Measurements from ENCODE around the gene SUSD5.
"Not testable (repeated sequence)": the region's sequence is repeated elsewhere in the genome, so short reads cannot be mapped to it uniquely, and the experiment has no call there.

SUSD5 gene

DNA sequence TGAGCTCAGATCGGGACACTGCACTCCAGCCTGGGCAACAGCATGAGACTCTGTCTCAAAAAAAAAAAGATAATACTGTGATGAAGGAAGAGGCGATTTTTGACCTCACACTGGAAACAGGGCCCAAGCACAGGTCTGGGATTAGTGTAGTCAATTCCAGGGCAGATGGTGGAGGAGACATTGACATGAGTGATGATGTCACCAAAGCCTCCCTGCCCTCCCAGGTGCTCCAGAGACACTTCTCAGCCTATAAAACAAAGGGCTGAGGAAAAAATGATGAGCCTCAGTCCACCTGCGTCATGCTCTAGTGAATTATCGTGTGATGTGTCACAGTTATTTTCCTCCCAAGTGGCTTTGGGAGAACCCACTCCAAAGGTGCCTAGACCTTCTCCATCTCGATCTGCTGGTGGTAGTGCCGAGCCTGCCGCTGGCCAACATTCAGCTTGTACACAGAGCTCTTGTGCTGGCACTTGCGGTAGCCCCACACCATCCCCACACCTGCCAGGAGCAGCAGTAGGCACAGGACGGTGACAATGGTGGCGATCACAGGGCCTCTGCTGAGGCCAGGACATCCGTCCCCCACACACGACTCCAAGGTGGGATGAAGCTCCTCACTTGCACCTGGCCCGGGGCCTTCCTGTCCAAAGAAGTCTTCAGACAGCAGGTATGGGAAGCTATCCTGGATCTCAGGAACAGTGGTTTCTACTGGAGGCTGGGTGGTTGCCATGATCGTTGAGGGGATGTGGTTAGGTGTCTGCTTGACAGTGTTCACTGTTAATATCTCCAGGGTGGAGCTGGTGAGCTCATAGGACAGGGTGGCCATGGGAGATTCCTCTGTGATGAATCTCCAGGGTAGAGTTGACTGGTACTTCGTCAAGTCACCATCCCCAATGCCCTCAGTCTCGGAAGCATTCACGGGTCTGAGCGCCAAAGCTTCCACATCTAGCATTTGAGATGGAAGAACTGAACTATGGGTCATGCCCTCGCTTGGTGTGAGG lies 65.9 kb downstream of the SUSD5 start:
- no peak for DNase-seq (ENCODE audit: low read depth)

DNA sequence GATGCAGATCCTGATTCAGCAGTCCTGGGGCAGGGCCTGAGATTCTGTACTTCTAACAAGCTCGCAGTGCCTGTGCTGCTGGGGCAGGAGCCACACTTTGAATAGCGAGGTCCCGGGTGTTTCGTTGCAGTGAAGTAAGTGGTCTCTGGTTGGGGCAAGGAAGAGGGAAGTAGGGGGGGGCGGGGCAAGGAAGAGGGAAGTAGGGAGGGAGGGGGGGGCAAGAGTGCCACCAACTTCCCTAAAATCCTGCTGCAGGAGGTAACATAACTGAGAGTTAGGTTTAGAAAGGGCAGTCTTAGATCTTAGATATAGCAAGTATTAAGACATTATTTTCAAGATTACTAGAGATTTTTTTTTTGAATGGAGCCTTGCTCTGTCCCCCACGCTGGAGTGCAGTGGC lies 69.3 kb downstream of the SUSD5 start:
- no peak for DNase-seq (ENCODE audit: low read depth)

DNA sequence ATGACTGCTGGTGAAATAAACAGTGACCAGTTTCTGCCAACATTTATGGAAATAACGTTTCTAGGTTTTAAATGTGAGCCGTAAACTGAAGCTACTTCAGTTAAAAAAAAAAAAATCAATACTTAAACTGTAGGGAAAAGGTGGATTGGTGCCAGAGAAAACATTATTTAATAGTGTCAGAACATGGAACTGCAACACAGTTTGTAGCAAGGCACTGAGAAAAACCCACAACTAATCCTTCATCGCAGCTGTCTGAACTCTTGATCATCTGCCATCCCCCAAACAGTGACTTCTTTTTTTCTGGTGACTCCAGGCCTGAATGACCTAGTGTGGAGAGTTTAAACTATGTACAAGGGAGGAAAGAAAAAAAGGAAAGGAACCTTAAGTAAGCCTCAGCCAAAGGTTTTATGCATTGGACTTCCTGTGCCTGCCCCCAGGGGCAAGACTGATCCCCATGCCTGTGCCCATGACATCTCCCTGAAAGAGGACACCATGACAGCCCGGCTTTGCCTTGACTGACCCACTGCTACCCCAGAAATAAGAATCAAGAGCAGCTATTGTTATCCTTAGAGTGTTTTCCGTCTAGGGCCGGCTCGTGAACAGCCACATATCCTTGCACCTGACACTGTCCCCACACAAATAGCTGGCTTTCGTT lies 71.7 kb downstream of the SUSD5 start:
- no peak for DNase-seq (ENCODE audit: low read depth)

DNA sequence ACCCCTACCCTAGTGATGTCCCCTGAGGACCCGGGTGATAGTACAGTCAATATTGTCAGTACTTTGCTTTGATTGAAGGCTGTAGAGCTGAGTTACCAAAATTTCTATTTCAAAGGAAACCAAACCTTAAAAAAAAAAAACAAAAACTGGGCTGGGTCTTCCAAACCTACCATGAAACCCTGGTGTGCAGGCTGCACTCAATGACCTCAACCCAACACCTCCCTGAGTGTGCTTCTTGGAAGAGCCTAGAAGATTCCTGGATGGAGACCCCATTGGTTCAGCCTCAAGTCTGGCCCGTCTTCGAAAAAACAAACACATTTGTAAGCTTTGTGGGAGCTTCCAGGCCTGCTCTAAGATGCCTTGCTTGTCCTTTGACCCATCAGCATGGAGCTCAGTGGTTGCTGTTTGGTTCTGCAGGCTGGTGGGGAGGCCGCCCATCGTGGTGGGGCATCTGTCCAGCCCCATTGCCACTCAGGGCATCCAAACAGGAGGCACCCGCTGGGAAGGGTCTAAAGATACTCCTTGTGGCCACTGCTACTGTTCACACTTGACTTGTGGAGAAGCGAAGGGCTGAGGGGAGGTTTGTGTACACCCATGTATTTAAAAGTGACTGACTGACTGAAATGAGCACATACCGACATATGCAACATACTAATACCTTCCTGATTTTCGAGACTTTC lies 72.6 kb downstream of the SUSD5 start:
- no peak for DNase-seq (ENCODE audit: low read depth)

DNA sequence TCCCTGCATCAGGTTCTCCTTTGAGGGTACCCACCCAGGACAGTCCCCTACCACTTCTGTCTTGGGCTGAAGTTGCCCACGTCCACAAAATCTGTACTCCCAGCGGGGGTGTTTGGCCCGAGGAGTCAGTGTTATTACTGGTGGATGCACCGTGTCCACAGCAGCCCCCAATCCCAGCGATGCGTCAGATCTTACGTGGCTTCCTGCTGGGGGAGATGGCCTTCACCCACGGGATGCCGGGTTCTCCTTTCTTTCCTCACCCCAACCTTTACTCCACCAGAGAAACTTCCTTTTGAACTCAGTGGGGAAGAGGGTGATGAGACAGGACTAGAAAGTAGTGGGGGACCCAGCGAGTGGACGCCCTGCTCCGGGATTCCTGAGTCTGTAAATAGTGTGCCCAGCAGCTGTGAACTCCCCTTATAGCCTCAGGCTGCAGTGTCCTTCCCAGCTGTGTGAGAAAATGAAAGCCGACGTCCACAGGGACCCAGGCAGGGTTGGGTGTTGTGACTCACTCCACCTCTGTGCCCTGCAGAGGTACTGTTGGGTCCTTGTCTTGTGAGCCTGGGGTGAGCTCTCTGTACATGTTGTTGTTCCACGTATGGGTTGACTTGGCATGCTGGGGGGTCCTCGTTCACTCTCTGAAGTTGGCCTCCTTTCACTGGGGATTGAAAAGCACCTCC lies 73.2 kb downstream of the SUSD5 start:
- no peak for DNase-seq (ENCODE audit: low read depth)

DNA sequence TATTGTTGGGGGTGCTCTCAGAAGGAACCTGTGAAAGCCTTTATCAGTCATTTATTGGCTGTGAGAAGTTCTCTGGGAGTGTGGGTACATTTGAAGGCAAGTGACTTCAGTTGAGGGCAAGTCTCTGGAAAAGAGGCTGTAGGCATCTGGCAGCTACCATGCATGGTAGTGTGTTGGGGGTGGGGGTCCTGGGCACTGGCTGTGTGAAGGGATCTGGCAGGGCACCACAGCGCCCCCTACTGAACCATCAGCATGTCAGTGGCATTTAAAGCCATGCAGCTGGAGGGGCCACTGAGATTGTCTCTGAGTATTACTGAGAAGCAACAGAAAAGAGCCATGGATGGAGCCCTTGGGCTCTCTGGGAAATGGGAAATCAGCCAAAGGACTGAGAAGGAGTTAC lies 74.2 kb downstream of the SUSD5 start:
- no peak for DNase-seq (ENCODE audit: low read depth)

DNA sequence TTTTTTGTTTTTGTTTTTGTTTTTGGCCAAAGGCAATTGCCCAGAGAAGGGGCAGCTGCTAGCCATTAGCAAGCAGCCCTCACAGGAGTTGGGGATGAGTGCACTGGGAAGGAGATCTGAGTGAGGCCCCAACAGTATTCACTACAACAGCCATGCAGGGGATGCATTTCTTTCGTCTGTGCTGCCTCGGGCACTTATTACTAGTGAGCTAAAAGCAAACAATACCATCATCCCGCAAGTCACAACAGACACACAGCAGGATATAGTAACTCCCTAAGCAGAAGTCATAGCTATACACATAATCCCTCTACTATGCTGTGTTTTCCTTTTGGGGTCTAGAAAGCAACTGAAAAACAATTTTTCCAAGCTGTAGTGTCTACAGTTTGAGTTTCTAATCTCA lies 77.6 kb downstream of the SUSD5 start:
- DNase-seq (ENCODE audit: low read depth): no peak

DNA sequence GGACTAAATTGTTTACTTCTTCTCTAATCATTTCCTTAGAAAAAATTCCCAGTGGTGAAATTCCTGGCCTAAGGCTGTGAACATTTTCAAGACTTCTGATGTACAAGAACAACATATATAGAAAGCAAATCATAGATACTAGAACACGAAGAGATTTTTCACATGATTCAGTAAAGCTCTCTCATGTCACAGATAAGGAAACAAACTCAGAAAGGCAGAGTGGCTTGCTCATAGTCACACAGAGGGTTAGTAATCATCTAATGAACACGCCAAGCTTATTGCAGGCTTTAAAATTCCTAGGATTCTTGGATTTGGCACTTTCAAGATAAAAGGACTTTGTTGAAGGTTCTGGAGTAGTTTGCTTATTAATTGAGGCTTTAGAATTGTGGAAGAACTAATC lies 78.6 kb downstream of the SUSD5 start:
- DNase-seq (ENCODE audit: low read depth): no peak

DNA sequence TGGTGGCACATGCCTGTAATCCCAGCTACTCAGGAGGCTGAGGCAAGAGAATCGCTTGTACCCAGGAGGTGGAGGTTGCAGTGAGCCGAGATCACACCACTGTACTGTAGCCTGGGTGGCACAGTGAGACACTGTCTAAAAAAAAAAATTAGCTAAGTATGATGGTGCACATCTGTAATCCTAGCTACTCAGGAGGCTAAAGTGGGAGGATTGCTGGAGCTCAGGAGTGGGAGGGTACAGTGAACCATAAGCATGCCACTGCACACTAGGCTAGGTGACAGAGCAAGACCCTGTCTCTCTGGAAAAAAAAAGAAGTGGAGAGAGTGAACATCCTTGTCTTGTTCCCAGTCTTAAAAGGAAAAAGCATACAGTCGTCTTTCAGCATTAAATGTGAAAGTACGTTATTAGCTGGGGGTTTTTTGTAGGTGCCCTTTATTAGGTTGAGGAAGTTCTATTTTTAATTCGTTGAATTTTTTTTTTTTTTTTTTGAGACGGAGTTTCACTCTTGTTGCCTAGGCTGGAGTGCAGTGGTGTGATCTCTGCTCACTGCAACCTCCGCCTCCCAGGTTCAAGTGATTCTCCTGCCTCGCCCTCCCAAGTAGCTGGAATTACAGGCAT lies 79.5 kb downstream of the SUSD5 start:
- DNase-seq (ENCODE audit: low read depth): not testable (repeated sequence)

DNA sequence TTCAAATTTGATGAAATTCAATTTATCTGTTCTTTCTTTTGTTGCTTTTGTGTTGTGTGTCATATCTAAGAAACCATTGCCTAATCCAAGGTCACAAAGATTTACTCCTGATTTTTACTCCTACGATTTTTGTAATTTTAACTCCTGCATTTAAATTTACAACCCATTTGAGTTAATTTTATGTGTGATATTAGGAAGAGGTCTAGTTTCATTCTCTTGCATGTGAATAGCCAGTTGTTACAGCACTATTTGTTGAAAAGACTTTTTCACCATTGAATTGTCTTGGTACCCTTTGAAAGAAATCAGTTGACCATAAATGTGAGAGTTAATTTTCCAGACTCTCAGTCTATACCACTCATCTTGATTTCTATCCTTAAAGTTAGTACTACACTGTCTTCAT lies 80.9 kb downstream of the SUSD5 start:
- DNase-seq (ENCODE audit: low read depth): no peak

DNA sequence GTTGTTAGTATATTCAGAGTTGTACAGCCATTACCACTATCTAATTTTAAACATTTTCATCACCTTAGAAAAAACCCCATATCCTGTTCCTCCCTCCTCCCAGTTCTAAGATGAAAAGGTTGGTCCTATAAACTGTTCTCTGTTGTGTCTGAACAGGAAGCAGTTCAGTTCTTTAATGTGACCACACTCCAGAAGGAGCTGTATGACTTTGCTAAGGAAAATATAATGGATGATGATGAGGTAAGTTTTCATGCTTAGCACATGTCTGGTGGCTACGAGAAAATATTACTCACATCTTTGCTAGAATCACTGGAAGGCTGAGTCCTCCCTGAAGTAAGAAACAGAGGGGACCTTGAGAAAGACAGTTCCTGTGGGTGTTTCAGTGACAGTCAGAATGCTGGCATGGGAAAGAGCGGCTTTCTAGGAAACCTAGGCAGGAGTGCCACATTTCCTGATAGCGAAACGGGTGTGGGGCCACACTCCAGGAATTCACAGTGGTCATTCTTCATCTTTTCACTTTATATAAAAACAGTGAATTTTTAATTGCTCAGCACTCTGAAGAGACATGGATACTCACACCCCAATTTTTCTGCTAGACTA lies 84.5 kb downstream of the SUSD5 start:
- DNase-seq (ENCODE audit: low read depth): no peak

DNA sequence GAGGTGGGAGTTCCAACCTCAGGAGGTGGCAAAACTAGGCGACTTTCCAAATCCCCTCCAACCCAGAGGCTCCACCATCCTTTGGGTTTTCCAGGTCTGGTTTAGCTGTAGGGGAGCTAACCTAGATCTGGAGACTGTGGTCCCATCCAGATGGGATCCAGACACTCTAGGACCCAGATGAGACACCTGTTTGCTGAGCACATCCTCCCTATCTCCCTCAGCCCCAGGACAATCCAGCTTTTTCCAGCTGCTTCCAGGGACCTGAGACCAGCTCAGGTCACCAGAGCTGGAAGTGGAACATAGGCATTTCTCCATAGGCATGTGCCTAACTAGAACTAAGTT lies 86.6 kb downstream of the SUSD5 start:
- no peak for DNase-seq (ENCODE audit: low read depth)

DNA sequence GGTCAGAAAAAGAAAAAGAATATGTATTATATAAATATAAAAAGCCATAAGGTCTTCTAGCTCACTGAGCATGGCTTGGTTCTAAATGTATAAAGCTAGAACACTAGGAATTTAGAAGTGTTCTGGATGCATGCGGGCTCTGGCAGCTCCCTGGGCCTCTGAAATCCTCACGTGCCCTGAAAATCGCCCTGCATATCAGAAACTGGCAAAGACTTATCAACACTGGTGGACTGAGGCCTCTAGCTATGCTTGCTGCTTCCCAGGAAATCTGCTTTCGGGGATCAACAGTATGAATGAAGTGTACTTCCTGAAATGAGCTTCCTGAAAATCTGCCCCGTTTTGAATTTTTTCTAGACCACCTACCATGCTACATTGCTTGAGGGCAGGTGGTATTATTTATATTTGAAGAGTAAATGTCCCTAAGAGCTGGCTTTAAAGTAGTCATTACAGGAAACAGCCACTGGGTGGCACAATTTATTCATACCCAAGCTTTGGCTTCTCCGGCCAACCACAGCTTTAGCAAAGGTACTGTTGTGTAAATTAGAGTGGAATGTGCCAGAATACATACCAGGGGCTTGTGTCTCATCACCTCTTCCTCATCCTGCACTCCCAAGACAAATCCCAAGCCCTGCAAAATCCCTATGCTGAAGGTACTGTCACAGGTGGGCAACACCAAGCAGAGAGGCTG lies 87.1 kb downstream of the SUSD5 start:
- no peak for DNase-seq (ENCODE audit: low read depth)

DNA sequence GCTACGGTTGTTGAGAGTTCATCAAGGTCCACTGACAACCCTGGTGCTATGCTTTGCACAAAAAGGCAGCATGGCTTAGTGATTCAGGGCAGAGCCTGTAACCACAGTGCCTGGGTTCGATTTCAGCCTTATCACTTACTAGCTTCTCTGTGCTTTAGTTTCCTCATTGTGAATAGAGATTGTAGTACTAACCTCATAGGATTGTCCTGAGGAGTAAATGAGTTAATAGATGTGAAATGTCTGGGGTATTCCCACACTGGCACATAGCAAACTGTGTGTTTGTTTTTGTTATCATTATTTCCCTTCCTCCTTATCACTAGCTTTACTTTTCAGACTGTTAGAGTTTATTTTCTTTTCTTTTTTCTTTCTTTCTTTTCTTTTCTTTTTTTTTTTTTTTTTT lies 88.5 kb downstream of the SUSD5 start:
- DNase-seq (ENCODE audit: low read depth): no peak

DNA sequence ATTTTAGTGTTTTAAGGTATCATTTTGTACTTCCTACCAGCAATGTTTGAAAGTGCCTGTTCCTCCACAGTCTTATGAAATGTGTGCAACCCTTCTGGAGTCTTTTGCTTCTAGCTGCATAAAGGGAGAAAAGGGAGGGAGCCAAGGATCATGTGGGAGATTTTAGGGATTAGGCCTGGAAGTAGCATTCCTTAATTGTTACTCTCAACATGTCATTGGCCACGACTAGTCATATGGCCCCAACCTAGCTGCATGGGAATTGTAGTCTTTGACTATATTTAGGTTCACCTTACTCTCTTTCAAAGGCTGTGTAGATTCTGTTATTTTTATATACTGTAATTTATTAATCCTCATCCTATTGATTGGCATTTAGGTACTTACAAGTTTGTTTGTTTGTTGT lies 89.9 kb downstream of the SUSD5 start:
- DNase-seq (ENCODE audit: low read depth): no peak

DNA sequence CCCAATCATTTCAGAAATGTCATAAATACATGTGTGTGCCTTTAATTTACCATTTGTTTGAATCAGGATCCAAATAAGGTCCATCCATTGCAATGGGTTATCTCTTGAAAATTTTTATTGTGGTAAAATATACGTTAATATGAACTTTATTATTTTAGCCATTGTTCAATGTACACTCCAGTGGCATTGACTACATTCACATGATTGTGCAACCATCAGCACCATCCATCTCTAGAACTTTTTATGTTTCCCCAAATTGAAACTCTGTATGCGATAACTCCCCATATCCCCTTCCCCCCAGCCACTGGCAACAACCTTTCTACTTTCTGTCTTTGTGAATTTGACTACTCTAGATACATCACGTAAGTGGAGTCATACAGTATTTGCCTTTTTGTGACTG lies 92.8 kb downstream of the SUSD5 start:
- no peak for DNase-seq (ENCODE audit: low read depth)

DNA sequence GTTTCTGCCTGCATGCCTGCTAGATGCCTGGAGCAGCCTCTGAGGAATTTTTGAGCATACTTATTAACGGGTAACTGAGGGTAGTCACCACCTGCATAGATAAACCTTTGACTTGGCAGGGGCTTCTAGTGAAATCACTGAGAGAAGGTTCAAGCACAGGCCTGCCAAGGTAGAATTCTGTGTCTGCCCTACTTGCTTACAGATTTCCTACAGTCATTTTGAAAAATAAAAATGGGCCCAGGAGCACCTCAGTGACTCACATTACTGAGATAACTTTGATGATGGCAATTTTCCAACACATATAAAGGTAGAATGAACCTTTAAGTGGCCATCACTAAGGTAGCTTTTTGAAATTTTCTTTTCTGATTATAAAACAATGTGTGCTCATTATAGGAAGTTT lies 94.0 kb downstream of the SUSD5 start:
- DNase-seq (ENCODE audit: low read depth): no peak

DNA sequence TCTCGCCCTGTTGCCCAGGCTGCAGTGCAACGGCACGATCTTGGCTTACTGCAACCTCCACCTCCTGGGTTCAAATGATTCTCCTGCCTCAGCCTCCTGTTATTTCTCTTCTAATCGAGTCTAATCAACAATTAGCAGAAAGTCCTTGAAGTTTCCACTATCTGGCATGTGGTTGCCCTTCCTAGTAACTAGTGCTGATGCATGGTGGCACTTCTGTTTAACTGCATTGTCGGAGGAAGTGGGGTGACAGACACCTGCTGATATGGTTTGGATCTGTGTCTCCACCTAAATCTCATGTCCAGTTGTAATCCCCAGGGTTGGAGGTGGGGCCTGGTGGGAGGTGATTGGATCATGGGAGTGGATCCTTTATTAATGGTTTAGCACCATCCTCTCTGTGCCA lies 95.6 kb downstream of the SUSD5 start:
- DNase-seq (ENCODE audit: low read depth): no peak

DNA sequence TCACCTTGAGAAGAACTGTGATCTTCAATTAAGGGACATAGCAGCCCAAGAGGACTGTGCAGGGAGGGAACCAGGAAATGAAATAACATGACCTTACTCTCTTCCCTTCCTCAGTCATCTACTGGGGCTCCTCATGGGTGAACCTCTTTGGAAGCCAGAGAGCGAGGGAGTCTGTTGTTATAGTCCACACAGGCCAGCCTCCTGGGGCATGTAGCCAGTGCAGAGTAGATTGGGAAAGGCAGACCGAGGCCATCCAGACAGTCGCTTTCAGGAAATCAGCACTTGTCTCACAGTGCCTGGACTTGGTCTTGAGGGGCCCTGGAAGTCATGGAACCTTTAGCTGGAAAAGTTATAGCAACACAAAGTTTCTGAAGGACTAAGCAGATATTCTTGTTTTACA lies 98.7 kb downstream of the SUSD5 start:
- no peak for DNase-seq (ENCODE audit: low read depth)

DNA sequence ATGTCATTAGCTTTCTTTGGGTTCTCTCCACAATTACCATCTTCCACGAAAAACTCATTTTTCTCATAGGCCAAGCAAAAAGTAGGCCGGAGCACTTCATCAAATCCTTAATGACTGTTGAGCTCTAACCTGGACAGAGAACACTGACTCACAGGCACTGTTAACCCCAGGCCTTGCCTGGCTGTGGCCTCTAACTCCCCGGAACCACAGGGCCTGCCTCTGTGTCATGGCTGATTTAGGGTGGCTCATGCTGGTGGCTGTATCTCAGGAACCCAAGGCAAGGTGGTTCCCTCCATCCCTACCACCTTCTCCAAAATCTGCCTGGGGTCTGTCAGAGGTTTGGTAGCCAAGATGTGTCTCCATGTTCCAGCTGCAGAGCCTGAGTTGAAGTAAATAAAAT lies 101.1 kb downstream of the SUSD5 start:
- no peak for DNase-seq (ENCODE audit: low read depth)

Data from T-helper 22 cell (primary cell).